Activated T-cell treated with anti-CD3 and anti-CD28 coated beads, Interleukin-2, amount 50 U/mL, for 72 hours (primary cell): ENCODE data around the gene PNPT1. TPM values are rescaled to one million over a fixed set of nuclear protein-coding genes. Genes with fewer than 3 reads are reported as not detected.
"Not testable (repeated sequence)": the region's sequence is repeated elsewhere in the genome, so short reads cannot be mapped to it uniquely, and the experiment has no call there.

Experiments
- ATAC-seq, 2 donors: fragments of 150-1000 bp; cut with Tn5 transposase; replicated peaks in 1 of 2; 2 replicates each; pipeline ENCODE4 v1.10.0; 2021; ENCODE audit warnings: moderate library complexity in 2 of 2, mild to moderate bottlenecking in 1 of 2
- DNase-seq, 2 donors: peaks; one replicate each; pipeline ENCODE4 v3.0.0; 2021 to 2022; ENCODE audit warnings: mixed read lengths in 1 of 2
- H3K27ac Mint-ChIP-seq: one replicate; pipeline ENCODE4 v1.8.0; 2022; ENCODE audit warnings: mild to moderate bottlenecking, moderate library complexity, mixed read lengths
- H3K27me3 Mint-ChIP-seq: one replicate; pipeline ENCODE4 v1.8.0; 2022; ENCODE audit warnings: low read depth, mixed read lengths
- H3K36me3 Mint-ChIP-seq, 2 donors: one replicate each; pipeline ENCODE4 v1.8.0; 2022; ENCODE audit warnings: mixed read lengths in 2 of 2, mild to moderate bottlenecking in 1 of 2; ENCODE audit not compliant: insufficient read depth in 2 of 2
- H3K4me1 Mint-ChIP-seq: one replicate; pipeline ENCODE4 v1.8.0; 2022; ENCODE audit warnings: low read depth, mixed read lengths
- H3K4me3 Mint-ChIP-seq, 2 donors: one replicate each; pipeline ENCODE4 v1.8.0; 2022; ENCODE audit warnings: mild to moderate bottlenecking in 2 of 2, mixed read lengths in 2 of 2, moderate library complexity in 2 of 2
- H3K9me3 Mint-ChIP-seq, 2 donors: one replicate each; pipeline ENCODE4 v1.8.0; 2022; ENCODE audit warnings: mixed read lengths in 2 of 2
- total RNA-seq, 2 donors: library from RNA; stranded (reverse); gene quantifications; one replicate each; pipeline ENCODE4 v1.2.3, GENCODE V29; 2022

Gene PNPT1
- 10 to 100 TPM; 21.6 to 21.8 TPM for total RNA-seq

GRCh38 chr2:55693181-55694125 is at the start of gene PNPT1:
Gene PNPT1 (minus strand): TSS chr2:55693844. CDS start chr2:55693823, 21 bp downstream.
- H3K36me3 Mint-ChIP-seq = peaks cover 2 to 8% of the 10 kb centered on the region in 2 donors
- H3K9me3 Mint-ChIP-seq = no peaks in the 10 kb centered on the region
- peaks cover 31% of the 10 kb centered on the region for H3K4me1 Mint-ChIP-seq
- ATAC-seq = peak; percentile 100
- DNase-seq = peak; percentile 95 to 96
- no peaks in the 10 kb centered on the region for H3K27me3 Mint-ChIP-seq
- H3K4me3 Mint-ChIP-seq = peak within 1 kb of the TSS; percentile 98 to 99
- peak within 1 kb of the TSS; percentile 99 for H3K27ac Mint-ChIP-seq

DNA sequence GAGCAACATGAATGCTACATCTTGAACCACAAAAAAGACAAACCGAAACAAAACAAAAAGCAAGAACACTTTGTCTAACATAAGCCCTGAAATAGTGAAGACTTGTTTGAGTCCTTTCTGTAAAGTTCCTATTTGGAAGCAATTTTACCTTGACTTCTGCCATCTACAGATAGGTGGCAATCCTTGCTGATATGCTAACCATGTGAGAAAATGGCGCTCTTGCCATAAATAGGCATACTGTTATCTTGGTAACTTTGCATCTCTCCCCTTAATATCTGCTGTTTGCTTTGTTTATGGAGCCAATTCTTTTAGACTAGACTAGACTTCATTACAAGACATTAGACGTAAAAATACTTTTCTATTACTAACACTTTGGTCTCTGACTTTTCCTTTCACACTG is 49.4 kb upstream of the PNPT1 start:
- H3K27ac Mint-ChIP-seq = no peak overlapping the region
- H3K4me1 Mint-ChIP-seq = no peaks in the 10 kb centered on the region
- no peaks in the 10 kb centered on the region for H3K9me3 Mint-ChIP-seq
- H3K27me3 Mint-ChIP-seq = peaks cover 1% of the 10 kb centered on the region
- ATAC-seq = no peak
- no peak overlapping the region for H3K4me3 Mint-ChIP-seq
- H3K36me3 Mint-ChIP-seq = peaks cover 0 to 2% of the 10 kb centered on the region in 2 donors
- DNase-seq = no peak

DNA sequence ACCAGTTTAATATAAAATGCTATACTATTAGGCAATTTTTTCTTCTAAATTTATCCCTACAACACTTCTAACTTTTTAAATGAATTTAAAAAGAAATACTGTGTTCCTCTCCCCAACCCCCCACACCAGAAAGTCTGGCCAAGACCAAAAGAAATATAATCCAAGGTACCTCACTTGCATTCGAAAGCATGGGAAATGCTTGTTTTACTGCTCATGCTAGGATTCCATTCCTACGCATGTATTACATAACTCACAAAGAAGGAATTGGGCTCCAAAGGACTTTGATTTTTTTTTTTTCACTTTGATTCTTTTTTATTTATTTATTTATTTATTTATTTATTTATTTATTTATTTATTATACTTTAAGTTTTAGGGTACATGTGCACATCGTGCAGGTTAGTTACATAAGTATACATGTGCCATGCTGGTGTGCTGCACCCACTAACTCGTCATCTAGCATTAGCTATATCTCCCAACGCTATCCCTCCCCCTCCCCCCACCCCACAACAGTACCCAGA is 42.4 kb upstream of the PNPT1 start:
- DNase-seq, ATAC-seq, H3K27me3 Mint-ChIP-seq, H3K4me3 Mint-ChIP-seq, H3K27ac Mint-ChIP-seq, H3K4me1 Mint-ChIP-seq, H3K36me3 Mint-ChIP-seq, H3K9me3 Mint-ChIP-seq: not testable (repeated sequence)

GRCh38 chr2:55734726-55735125 is 41.1 kb upstream of the PNPT1 start:
- H3K27me3 Mint-ChIP-seq = no peaks in the 10 kb centered on the region
- no peak overlapping the region for H3K4me3 Mint-ChIP-seq
- H3K27ac Mint-ChIP-seq = no peak overlapping the region
- no peaks in the 10 kb centered on the region for H3K36me3 Mint-ChIP-seq
- H3K4me1 Mint-ChIP-seq = no peaks in the 10 kb centered on the region
- no peaks in the 10 kb centered on the region for H3K9me3 Mint-ChIP-seq
- ATAC-seq = no peak
- DNase-seq = no peak

DNA sequence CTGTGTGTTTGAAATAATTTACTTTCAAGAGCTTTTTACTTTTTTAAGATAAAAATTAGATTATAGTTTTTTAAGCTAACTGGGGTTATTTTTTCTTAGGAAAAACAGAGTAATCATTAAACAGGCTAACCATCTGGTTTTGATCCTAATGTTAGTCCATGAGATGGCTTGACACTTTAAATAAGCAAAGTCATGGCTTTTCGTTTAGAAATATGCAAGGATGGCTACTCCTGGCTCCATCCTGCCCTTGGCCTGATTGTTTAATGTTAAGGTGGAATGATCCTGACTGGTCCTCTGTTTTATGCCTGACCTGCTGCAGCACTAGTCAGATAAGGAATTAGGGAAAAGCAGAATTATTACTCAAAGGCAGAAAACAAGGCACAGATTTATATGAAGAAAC is 39.7 kb upstream of the PNPT1 start:
- Mint-ChIP-seq H3K36me3 (no peaks in the 10 kb centered on the region), H3K27me3 (no peaks in the 10 kb centered on the region)

GRCh38 chr2:55732854-55733253 is 39.2 kb upstream of the PNPT1 start:
- Mint-ChIP-seq H3K4me3 (no peak overlapping the region), H3K27me3 (no peaks in the 10 kb centered on the region), H3K4me1 (no peaks in the 10 kb centered on the region), H3K27ac (no peak overlapping the region), H3K36me3 (no peaks in the 10 kb centered on the region), H3K9me3 (no peaks in the 10 kb centered on the region)
- ATAC-seq (no peak), DNase-seq (no peak)

More for the DNA sequence above, 39.7 kb upstream of the PNPT1 start:
- Mint-ChIP-seq H3K4me3 (no peak overlapping the region), H3K9me3 (no peaks in the 10 kb centered on the region), H3K4me1 (no peaks in the 10 kb centered on the region), H3K27ac (no peak overlapping the region)
- no peak for DNase-seq
- no peak for ATAC-seq

- H3K36me3 Mint-ChIP-seq = no peaks in the 10 kb centered on the region
- no peaks in the 10 kb centered on the region for H3K4me1 Mint-ChIP-seq
- no peak overlapping the region for H3K4me3 Mint-ChIP-seq
- peaks cover 1% of the 10 kb centered on the region for H3K27me3 Mint-ChIP-seq
- DNase-seq (no peak), ATAC-seq (no peak)
- H3K9me3 Mint-ChIP-seq = no peaks in the 10 kb centered on the region
- H3K27ac Mint-ChIP-seq = no peak overlapping the region
Observed at GRCh38 chr2:55729136-55729685, 35.6 kb upstream of the PNPT1 start.

DNA sequence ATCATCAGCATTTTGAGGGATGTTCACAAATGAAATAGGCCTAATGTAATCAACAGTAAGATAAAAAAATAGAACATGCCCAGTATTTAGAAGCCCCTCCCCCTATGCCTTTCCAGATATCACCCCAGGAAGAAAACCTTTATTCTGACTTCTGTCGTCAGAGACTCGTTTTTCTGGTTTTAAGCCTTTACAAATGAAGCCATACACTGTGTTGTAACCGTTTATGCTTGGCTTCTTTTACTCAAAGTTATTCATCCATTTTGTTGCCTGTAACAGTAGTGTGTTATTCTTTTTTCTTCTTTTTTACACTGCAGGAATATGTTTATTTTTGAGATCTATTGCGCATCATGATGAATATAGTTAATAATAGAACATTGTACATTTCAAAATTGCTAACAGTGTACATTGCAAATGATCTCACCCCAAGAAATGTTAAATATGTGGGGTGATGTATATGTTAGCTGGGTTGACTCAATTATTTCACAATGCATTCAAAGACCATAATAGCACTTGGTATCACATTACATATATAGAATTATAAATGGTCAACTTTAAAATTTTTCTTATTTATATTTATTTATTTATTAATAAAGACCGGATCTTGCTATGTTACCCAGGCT is 28.1 kb upstream of the PNPT1 start:
- ATAC-seq (no peak), DNase-seq (no peak)
- Mint-ChIP-seq H3K27me3 (peaks cover 15% of the 10 kb centered on the region), H3K36me3 (no peaks in the 10 kb centered on the region), H3K4me1 (no peaks in the 10 kb centered on the region), H3K4me3 (no peak overlapping the region), H3K27ac (no peak overlapping the region), H3K9me3 (no peaks in the 10 kb centered on the region)

DNA sequence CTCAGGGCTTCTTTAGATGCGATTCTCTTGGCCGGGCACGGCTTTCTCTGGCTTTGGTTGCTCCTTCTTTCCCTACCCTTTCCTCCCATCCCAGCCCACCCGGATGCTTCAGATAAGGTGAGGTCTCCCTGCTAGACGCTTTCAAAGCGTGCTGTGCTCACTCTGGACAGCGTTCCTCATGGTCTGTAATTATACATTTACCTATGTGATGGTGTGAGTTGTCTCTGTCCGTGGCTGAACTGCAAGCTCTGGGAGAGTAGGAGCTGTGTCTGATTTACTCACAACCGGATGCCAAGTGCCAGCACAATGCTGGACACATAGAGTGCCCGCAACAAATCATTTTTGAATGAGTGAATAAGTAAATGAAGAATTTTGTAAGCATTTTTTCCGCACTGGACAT is 26.8 kb upstream of the PNPT1 start:
- H3K4me1 Mint-ChIP-seq = no peaks in the 10 kb centered on the region
- no peak overlapping the region for H3K4me3 Mint-ChIP-seq
- peaks cover 17% of the 10 kb centered on the region for H3K27me3 Mint-ChIP-seq
- H3K36me3 Mint-ChIP-seq = no peaks in the 10 kb centered on the region
- H3K27ac Mint-ChIP-seq = no peak overlapping the region
- ATAC-seq (no peak), DNase-seq (no peak)
- no peaks in the 10 kb centered on the region for H3K9me3 Mint-ChIP-seq

- peaks cover 17% of the 10 kb centered on the region for H3K27me3 Mint-ChIP-seq
- ATAC-seq (no peak), DNase-seq (no peak)
- no peaks in the 10 kb centered on the region for H3K9me3 Mint-ChIP-seq
- no peaks in the 10 kb centered on the region for H3K36me3 Mint-ChIP-seq
- no peaks in the 10 kb centered on the region for H3K4me1 Mint-ChIP-seq
- H3K4me3 Mint-ChIP-seq = no peak overlapping the region
- H3K27ac Mint-ChIP-seq = no peak overlapping the region
Observed at GRCh38 chr2:55719852-55720251, 26.2 kb upstream of the PNPT1 start.

DNA sequence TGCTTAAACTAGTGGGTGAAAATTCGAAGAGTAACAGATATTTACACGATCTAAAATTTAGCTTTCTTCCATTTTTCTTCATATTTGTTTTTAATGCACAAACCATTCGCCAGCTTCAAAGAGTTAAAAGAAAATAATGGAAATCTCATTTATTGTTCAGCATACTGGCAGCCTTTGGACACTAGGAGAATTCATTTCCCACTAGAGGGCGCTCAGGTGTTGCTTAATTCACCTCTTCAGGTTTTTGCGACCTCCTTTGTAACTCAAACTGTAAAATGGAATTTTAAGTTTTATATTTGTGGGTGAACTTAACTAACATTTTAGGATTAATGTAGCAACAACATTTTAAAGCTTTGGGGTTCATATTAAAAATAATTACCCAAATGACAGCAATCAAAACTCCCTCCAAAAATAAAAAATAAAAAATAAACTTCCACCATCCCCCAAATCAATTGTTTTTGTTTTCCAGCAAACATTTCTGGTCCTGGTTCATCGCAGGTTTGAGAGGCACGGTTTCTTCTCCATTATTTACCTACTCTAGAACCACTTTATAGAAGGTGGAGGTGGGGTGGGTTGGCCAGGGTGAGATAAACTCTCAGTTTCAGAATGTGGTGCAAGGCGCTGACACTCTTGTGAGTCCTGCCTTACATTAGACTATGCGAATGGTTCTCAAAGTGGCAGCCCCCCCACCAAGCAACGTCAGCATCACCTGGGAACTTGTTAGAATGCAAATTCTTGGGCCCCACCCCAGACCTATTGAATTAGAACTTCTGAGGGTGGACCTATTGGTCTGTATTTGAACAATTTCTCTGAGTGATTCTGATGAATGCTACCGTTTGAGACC is 24.7 kb upstream of the PNPT1 start:
- H3K27me3 Mint-ChIP-seq = peaks cover 10% of the 10 kb centered on the region
- DNase-seq = peak; percentile 50 to 58
- no peaks in the 10 kb centered on the region for H3K9me3 Mint-ChIP-seq
- ATAC-seq = no peak
- H3K4me1 Mint-ChIP-seq = no peaks in the 10 kb centered on the region
- H3K36me3 Mint-ChIP-seq = no peaks in the 10 kb centered on the region
- no peak overlapping the region for H3K27ac Mint-ChIP-seq
- no peak overlapping the region for H3K4me3 Mint-ChIP-seq

DNA sequence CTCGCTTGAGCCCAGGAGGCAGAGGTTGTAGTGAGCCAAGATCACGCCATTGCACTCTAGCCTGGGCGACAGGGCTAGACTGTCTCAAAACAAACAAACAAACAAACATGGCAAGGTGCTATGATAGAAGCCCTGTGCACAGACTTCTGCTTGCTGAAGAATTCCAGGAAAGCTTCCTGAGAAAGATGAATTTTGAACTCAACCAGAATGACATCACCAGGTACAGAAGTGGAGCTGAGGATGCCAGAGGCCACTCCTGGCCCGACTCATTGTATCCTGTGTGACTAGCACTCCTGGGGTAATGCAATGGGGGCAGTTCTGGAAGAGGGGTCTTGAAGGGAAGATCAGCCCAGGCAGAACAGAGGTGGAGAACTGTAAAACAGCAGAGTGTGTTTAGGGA is 22.0 kb upstream of the PNPT1 start:
- H3K4me1 Mint-ChIP-seq = no peaks in the 10 kb centered on the region
- no peaks in the 10 kb centered on the region for H3K9me3 Mint-ChIP-seq
- H3K27me3 Mint-ChIP-seq = peaks cover 12% of the 10 kb centered on the region
- ATAC-seq (no peak), DNase-seq (no peak)
- H3K4me3 Mint-ChIP-seq = no peak overlapping the region
- no peaks in the 10 kb centered on the region for H3K36me3 Mint-ChIP-seq
- H3K27ac Mint-ChIP-seq = no peak overlapping the region
